ENCODE results near the gene BAD. TPM values are rescaled to one million over a fixed set of nuclear protein-coding genes. Genes with fewer than 3 reads are reported as not detected.

The BAD gene
- total RNA-seq, 1 experiment from 2014 or later = 34.7 TPM

DNA sequence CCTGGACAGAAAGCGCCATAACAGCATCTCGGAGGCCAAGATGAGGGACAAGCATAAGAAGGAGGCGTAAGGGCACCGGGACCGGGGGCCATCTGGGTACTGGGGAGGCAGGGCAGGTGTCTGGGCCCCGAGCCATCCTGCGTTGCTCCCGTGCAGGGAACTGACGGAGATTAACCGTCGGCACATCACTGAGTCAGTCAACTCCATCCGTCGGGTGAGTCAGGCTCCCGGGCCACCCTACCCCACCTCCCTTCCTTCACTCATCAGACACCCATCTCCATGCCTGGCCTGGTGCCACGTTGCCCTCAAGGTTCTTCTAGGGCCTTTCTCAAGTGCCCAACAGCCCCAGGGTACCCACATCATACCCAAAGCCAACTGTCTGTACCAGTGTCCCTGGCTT is 18.1 kb downstream of the BAD start:
- Mint-ChIP-seq H3K9me3 (no peaks in the 10 kb centered on the region), H3K27me3 (ENCODE audit: low read depth) (no peaks in the 10 kb centered on the region), H3K27ac (no peak overlapping the region), H3K4me3 (no peak overlapping the region), H3K36me3 (peaks cover 29% of the 10 kb centered on the region), H3K4me1 (peaks cover 12% of the 10 kb centered on the region)
- ATAC-seq = no peak
- no peak for TF ChIP-seq TEAD1 (CRISPR knock-in tag; IDR thresholded peaks at IDR 0.05)
- no peak for TF ChIP-seq FOXK1 (CRISPR knock-in tag; IDR thresholded peaks at IDR 0.05)
- TF ChIP-seq, protein P1, sequence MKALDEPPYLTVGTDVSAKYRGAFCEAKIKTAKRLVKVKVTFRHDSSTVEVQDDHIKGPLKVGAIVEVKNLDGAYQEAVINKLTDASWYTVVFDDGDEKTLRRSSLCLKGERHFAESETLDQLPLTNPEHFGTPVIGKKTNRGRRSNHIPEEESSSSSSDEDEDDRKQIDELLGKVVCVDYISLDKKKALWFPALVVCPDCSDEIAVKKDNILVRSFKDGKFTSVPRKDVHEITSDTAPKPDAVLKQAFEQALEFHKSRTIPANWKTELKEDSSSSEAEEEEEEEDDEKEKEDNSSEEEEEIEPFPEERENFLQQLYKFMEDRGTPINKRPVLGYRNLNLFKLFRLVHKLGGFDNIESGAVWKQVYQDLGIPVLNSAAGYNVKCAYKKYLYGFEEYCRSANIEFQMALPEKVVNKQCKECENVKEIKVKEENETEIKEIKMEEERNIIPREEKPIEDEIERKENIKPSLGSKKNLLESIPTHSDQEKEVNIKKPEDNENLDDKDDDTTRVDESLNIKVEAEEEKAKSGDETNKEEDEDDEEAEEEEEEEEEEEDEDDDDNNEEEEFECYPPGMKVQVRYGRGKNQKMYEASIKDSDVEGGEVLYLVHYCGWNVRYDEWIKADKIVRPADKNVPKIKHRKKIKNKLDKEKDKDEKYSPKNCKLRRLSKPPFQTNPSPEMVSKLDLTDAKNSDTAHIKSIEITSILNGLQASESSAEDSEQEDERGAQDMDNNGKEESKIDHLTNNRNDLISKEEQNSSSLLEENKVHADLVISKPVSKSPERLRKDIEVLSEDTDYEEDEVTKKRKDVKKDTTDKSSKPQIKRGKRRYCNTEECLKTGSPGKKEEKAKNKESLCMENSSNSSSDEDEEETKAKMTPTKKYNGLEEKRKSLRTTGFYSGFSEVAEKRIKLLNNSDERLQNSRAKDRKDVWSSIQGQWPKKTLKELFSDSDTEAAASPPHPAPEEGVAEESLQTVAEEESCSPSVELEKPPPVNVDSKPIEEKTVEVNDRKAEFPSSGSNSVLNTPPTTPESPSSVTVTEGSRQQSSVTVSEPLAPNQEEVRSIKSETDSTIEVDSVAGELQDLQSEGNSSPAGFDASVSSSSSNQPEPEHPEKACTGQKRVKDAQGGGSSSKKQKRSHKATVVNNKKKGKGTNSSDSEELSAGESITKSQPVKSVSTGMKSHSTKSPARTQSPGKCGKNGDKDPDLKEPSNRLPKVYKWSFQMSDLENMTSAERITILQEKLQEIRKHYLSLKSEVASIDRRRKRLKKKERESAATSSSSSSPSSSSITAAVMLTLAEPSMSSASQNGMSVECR (CRISPR knock-in tag; IDR thresholded peaks at IDR 0.05; ENCODE audit: borderline replicate concordance) = no peak
- TF ChIP-seq CTCF (IDR thresholded peaks at IDR 0.05) = no peak
- no peak for TF ChIP-seq EMX1 (CRISPR knock-in tag; IDR thresholded peaks at IDR 0.05)
- no peak for TF ChIP-seq RELA (CRISPR knock-in tag; IDR thresholded peaks at IDR 0.05; ENCODE audit: borderline replicate concordance)
- no peak for TF ChIP-seq ZBTB21 (CRISPR knock-in tag; IDR thresholded peaks at IDR 0.05; ENCODE audit: borderline replicate concordance)
- no peak for TF ChIP-seq KAT7 (CRISPR knock-in tag; IDR thresholded peaks at IDR 0.05; ENCODE audit: borderline replicate concordance)
- TF ChIP-seq, protein P2, sequence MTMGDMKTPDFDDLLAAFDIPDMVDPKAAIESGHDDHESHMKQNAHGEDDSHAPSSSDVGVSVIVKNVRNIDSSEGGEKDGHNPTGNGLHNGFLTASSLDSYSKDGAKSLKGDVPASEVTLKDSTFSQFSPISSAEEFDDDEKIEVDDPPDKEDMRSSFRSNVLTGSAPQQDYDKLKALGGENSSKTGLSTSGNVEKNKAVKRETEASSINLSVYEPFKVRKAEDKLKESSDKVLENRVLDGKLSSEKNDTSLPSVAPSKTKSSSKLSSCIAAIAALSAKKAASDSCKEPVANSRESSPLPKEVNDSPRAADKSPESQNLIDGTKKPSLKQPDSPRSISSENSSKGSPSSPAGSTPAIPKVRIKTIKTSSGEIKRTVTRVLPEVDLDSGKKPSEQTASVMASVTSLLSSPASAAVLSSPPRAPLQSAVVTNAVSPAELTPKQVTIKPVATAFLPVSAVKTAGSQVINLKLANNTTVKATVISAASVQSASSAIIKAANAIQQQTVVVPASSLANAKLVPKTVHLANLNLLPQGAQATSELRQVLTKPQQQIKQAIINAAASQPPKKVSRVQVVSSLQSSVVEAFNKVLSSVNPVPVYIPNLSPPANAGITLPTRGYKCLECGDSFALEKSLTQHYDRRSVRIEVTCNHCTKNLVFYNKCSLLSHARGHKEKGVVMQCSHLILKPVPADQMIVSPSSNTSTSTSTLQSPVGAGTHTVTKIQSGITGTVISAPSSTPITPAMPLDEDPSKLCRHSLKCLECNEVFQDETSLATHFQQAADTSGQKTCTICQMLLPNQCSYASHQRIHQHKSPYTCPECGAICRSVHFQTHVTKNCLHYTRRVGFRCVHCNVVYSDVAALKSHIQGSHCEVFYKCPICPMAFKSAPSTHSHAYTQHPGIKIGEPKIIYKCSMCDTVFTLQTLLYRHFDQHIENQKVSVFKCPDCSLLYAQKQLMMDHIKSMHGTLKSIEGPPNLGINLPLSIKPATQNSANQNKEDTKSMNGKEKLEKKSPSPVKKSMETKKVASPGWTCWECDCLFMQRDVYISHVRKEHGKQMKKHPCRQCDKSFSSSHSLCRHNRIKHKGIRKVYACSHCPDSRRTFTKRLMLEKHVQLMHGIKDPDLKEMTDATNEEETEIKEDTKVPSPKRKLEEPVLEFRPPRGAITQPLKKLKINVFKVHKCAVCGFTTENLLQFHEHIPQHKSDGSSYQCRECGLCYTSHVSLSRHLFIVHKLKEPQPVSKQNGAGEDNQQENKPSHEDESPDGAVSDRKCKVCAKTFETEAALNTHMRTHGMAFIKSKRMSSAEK (CRISPR knock-in tag; IDR thresholded peaks at IDR 0.05; ENCODE audit: borderline replicate concordance) = no peak
- TF ChIP-seq MXD4 (CRISPR knock-in tag; IDR thresholded peaks at IDR 0.05; ENCODE audit: borderline replicate concordance) = no peak
- no peak for TF ChIP-seq IRF2 (CRISPR knock-in tag; IDR thresholded peaks at IDR 0.05; ENCODE audit: borderline replicate concordance, low read depth)
- no peak for TF ChIP-seq NFE2L1 (CRISPR knock-in tag; IDR thresholded peaks at IDR 0.05)
- TF ChIP-seq ZNF232 (CRISPR knock-in tag; IDR thresholded peaks at IDR 0.05) = no peak
- TF ChIP-seq, protein P3, sequence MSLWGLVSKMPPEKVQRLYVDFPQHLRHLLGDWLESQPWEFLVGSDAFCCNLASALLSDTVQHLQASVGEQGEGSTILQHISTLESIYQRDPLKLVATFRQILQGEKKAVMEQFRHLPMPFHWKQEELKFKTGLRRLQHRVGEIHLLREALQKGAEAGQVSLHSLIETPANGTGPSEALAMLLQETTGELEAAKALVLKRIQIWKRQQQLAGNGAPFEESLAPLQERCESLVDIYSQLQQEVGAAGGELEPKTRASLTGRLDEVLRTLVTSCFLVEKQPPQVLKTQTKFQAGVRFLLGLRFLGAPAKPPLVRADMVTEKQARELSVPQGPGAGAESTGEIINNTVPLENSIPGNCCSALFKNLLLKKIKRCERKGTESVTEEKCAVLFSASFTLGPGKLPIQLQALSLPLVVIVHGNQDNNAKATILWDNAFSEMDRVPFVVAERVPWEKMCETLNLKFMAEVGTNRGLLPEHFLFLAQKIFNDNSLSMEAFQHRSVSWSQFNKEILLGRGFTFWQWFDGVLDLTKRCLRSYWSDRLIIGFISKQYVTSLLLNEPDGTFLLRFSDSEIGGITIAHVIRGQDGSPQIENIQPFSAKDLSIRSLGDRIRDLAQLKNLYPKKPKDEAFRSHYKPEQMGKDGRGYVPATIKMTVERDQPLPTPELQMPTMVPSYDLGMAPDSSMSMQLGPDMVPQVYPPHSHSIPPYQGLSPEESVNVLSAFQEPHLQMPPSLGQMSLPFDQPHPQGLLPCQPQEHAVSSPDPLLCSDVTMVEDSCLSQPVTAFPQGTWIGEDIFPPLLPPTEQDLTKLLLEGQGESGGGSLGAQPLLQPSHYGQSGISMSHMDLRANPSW (CRISPR knock-in tag; conservative IDR thresholded peaks at IDR 0.05; ENCODE audit: low read depth) = no peak
- no peak for TF ChIP-seq E2F4 (CRISPR knock-in tag; IDR thresholded peaks at IDR 0.05; ENCODE audit: borderline replicate concordance, low read depth)
- no peak for TF ChIP-seq ZNF671 (CRISPR knock-in tag; IDR thresholded peaks at IDR 0.05)
- TF ChIP-seq NR3C1 (CRISPR knock-in tag; conservative IDR thresholded peaks at IDR 0.05; ENCODE audit: low read depth) = no peak
- no peak for TF ChIP-seq GRHL2 (CRISPR knock-in tag; IDR thresholded peaks at IDR 0.05; ENCODE audit: insufficient replicate concordance, severe bottlenecking)
- TF ChIP-seq TEAD4 (CRISPR knock-in tag; IDR thresholded peaks at IDR 0.05) = no peak
- TF ChIP-seq ZNF219 (CRISPR knock-in tag; IDR thresholded peaks at IDR 0.05; ENCODE audit: borderline replicate concordance) = no peak
- ChIA-PET POLR2A (interaction anchor here (1.6 kb wide), 1 partner anchor 16 kb away, joined by 4 read pairs; no protein-coding TSS in a partner anchor), CTCF (interaction anchor here (4.5 kb wide), 1 partner anchor 16 kb away, joined by 65 read pairs; the partner anchor contains the start of gene PLCB3)
- DNase-seq (ENCODE audit: low spot score) = no peak
